ENCODE data around the gene PHACTR1.

Gene PHACTR1

DNA sequence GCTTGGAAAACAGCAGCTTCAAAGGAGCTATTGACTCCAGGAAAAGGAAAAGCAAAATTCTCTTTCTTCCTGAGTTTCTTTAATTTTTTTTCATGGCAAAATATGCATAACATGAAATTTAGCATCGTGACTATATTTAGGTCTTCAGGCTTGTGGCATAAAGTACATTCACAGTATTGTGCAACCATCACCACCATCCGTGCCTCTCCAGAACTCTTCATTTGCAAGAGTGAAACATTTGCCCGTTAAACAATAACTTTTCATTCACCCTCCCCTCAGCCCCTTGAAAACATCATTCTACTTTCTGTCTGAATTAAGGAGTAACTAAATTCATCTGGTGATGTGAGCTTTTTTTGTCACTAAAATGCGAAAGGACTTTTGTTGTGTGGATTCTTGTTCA, 251.7 kb downstream of the PHACTR1 start:
- no peak for DNase-seq (ENCODE audit: extremely low read depth, low read depth)
- no peak for TF ChIP-seq CTCF (IDR thresholded peaks at IDR 0.05; ENCODE audit: low read depth, low read length)

DNA sequence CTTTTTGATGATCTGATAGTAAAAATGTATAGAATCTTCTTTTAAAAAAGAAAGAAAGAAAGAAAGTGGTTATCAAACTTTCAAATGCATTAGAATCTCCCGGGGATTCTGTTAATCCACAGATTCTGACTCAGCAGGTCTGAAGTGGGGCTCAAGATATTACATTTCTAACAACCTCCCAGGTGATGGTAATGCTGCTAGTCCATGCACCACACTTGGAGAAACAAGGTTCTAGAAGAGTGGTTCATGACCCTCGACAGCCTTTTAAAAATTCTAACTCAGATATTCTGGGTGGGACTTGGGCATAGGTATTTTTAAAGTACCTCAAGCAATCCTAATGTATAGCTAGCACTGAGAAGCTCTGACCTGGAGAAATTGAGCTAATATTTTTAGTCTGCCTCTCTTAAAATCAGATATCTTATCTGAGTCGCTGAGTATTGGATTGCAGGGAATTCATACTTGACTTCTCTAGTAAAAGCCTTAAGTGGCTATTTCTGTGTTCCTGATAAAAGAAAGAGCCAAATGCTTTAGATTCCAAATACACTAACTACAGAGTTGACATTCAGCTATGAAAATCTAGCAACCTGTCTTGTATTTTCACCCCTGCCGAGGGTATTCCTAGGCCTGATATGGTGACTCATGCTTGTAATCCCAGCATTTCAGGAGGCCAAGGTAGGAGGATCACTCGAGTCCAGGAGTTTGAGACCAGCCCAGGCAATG, 252.4 kb downstream of the PHACTR1 start:
- no peak for DNase-seq (ENCODE audit: extremely low read depth, low read depth)
- TF ChIP-seq CTCF (IDR thresholded peaks at IDR 0.05; ENCODE audit: low read depth, low read length) = no peak

- TF ChIP-seq CTCF (IDR thresholded peaks at IDR 0.05; ENCODE audit: low read depth, low read length) = no peak
- DNase-seq (ENCODE audit: extremely low read depth, low read depth) = no peak
Observed at GRCh38 chr6:12969966-12970365, 253.4 kb downstream of the PHACTR1 start.

DNA sequence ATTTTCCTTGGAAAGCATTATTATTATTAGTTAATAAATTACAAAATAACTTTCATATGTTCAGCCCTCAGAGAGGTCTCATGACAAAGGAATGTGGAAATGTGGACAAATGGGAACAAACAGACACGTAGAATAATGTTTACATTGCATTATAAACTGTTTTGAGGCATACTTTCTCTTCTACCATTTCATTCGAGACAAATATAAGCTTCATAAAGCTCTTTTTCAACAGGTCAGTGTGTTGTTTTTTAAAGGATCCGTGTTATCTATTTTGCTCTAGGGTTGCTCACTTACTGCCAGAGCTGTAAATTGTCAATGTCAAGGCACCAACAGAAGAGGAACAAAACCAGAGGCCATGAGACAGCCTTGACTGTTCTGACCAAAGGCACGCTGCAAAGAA, 256.8 kb downstream of the PHACTR1 start:
- TF ChIP-seq CTCF (IDR thresholded peaks at IDR 0.05; ENCODE audit: low read depth, low read length) = no peak
- no peak for DNase-seq (ENCODE audit: extremely low read depth, low read depth)

- no peak for DNase-seq (ENCODE audit: extremely low read depth, low read depth)
Observed at GRCh38 chr6:12974551-12974950, 258.0 kb downstream of the PHACTR1 start.

DNA sequence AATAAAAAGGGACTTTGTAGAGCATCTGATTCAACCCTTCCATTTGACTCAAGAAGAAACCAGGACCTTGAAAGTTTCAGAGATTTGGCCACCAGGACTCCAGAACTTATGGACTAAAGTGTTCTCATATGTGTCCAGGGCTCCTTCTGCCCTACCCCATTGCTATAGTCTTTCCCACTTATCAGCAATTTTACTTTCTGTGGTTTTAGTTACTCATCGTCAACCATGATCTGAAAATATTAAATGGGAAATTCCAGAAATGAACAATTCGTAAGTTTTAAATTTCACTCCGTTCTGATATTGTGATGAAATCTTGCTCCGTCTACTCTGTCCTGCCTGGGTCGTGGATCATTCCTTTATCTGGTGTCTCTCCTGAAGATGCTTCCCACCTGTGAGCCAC, 259.8 kb downstream of the PHACTR1 start:
- no peak for DNase-seq (ENCODE audit: extremely low read depth, low read depth)
- no peak for TF ChIP-seq CTCF (IDR thresholded peaks at IDR 0.05; ENCODE audit: low read depth, low read length)

More at GRCh38 chr6:12974551-12974950, 258.0 kb downstream of the PHACTR1 start:
- TF ChIP-seq CTCF (IDR thresholded peaks at IDR 0.05; ENCODE audit: low read depth, low read length) = no peak

GRCh38 chr6:12977206-12977605, 260.6 kb downstream of the PHACTR1 start:
- no peak for TF ChIP-seq CTCF (IDR thresholded peaks at IDR 0.05; ENCODE audit: low read depth, low read length)
- no peak for DNase-seq (ENCODE audit: extremely low read depth, low read depth)
